HCT116 (cell line): ENCODE results near the gene COX7A2L. TPM values are rescaled to one million over a fixed set of nuclear protein-coding genes. Genes with fewer than 3 reads are reported as not detected.

Experiments used
- ATAC-seq: fragments of 200-7000 bp; cut with Tn5 transposase; 2 replicates; pipeline ENCODE4 v1.9.1; 2020; ENCODE audit warnings: mild to moderate bottlenecking, moderate library complexity
- BruUV-seq: library from RNA; stranded (reverse); fragments of 400-500 nt; replicated peaks from 2 replicates; lab custom pipeline; 2021; lab: Mats Ljungman, UMichigan
- CTCF ChIA-PET: fragments of 300-600 bp; sonication (Branson Sonifier 250); formaldehyde crosslinking; loops from one replicate; lab custom pipeline; 2021; ENCODE audit warnings: antibody characterized with exemption; lab: Charles Lee
- POLR2A ChIA-PET: fragments of 300-600, 350-600 bp; sonication (Branson Sonifier 250); formaldehyde crosslinking; loops from one replicate; lab custom pipeline; 2021; ENCODE audit warnings: antibody characterized with exemption; lab: Charles Lee
- RAD21 ChIA-PET, 2 experiments: fragments of 300-600 bp; sonication (Branson Sonifier 250); formaldehyde crosslinking; loops; one replicate each; lab custom pipeline; 2023; ENCODE audit warnings: low total read pairs in 2 of 2; ENCODE audit not compliant: uncharacterized antibody in 2 of 2, unreplicated experiment in 2 of 2, low non-redundant PET in 1 of 2; lab: Charles Lee
- DNase-seq: peaks from one replicate; pipeline ENCODE4 v3.0.0-alpha.2; 2010; ENCODE audit warnings: low read depth, low spot score
- H2AFZ ChIP-seq: fragments of 200-600 bp; shearing (Covaris generic), sonication (generic); 2 replicates; pipeline ENCODE4 v1.6.1; 2017; ENCODE audit warnings: low read depth, mixed run types, mixed read lengths, antibody characterized with exemption, low read length; ENCODE audit not compliant: poor library complexity, severe bottlenecking
- H3K27ac ChIP-seq: 2 replicates; pipeline ENCODE4 v1.5.1; 2012; ENCODE audit warnings: low read depth, low read length
- H3K27me3 ChIP-seq: fragments of 200-600 bp; sonication (generic); 2 replicates; pipeline ENCODE4 v1.6.1; 2016; ENCODE audit warnings: mixed run types, low read length, mixed read lengths; ENCODE audit not compliant: insufficient read depth
- H3K36me3 ChIP-seq, 2 experiments: fragments of 200-500 bp in 1 of 2; fragments of 200-600 bp in 1 of 2; sonication (Bioruptor generic) in 1 of 2; sonication (generic) in 1 of 2; 2 replicates each; pipeline versions ENCODE4 v1.5.1 to v1.6.1; 2014 to 2016; ENCODE audit warnings: low read length in 2 of 2, inconsistent platforms in 1 of 2, mixed read lengths in 1 of 2, mixed run types in 1 of 2; ENCODE audit not compliant: insufficient read depth in 2 of 2, control insufficient read depth in 1 of 2
- H3K4me1 ChIP-seq, 2 experiments: fragments of 200-600 bp in 1 of 2; sonication (generic) in 1 of 2; 2 replicates each; pipeline versions ENCODE4 v1.5.1 to v1.6.1; 2012 to 2017; ENCODE audit warnings: low read length in 2 of 2, inconsistent platforms in 1 of 2, mild to moderate bottlenecking in 1 of 2, mixed read lengths in 1 of 2, mixed run types in 1 of 2, moderate library complexity in 1 of 2; ENCODE audit not compliant: insufficient read depth in 2 of 2, control insufficient read depth in 1 of 2
- H3K4me2 ChIP-seq: fragments of 200-600 bp; sonication (generic); 2 replicates; pipeline ENCODE4 v1.6.1; 2017; ENCODE audit warnings: mixed run types, low read length, mixed read lengths
- H3K4me3 ChIP-seq, 2 experiments: fragments of 200-600 bp in 1 of 2; sonication (generic) in 1 of 2; replicated peaks in 1 of 2; 2 replicates each; pipeline ENCODE4 v1.5.1; 2011 to 2016; ENCODE audit warnings: low read length in 2 of 2, control low read depth in 1 of 2, low read depth in 1 of 2, mild to moderate bottlenecking in 1 of 2, mixed read lengths in 1 of 2, mixed run types in 1 of 2
- H3K79me2 ChIP-seq: fragments of 200-600 bp; sonication (generic); 2 replicates; pipeline ENCODE4 v1.6.1; 2017; ENCODE audit warnings: mild to moderate bottlenecking, mixed run types, low read length, moderate library complexity, mixed read lengths; ENCODE audit not compliant: insufficient read depth
- H3K9ac ChIP-seq: fragments of 200-600 bp; sonication (generic); 2 replicates; pipeline ENCODE4 v1.6.1; 2016; ENCODE audit warnings: low read length, mixed read lengths
- H3K9me2 ChIP-seq: fragments of 200-600 bp; sonication (generic), shearing (Covaris generic); 2 replicates; pipeline ENCODE4 v1.6.1; 2017; ENCODE audit warnings: mixed run types, mild to moderate bottlenecking, moderate library complexity; ENCODE audit not compliant: insufficient read depth
- H3K9me3 ChIP-seq, 2 experiments: fragments of 200-500 bp in 1 of 2; fragments of 200-600 bp in 1 of 2; sonication (Bioruptor generic) in 1 of 2; sonication (generic) in 1 of 2; 2 replicates each; pipeline ENCODE4 v1.6.1; 2014 to 2017; ENCODE audit warnings: low read length in 2 of 2, mixed read lengths in 2 of 2, inconsistent platforms in 1 of 2, low read depth in 1 of 2, mild to moderate bottlenecking in 1 of 2, mixed run types in 1 of 2, moderate library complexity in 1 of 2; ENCODE audit not compliant: control insufficient read depth in 1 of 2, insufficient read depth in 1 of 2
- H4K20me1 ChIP-seq: fragments of 200-600 bp; sonication (generic), shearing (Covaris generic); 2 replicates; pipeline ENCODE4 v1.6.1; 2017; ENCODE audit warnings: mixed run types, mild to moderate bottlenecking, moderate library complexity; ENCODE audit not compliant: insufficient read depth
- CEBPB ChIP-seq: IDR thresholded peaks from 2 replicates; pipeline ENCODE4 v1.6.1; 2012; ENCODE audit warnings: low read depth
- ELF1 ChIP-seq: IDR thresholded peaks from 2 replicates; pipeline ENCODE4 v1.6.1; 2012; ENCODE audit warnings: low read depth, borderline replicate concordance
- EZH2 ChIP-seq: fragments of 200-600 bp; sonication (generic); IDR thresholded peaks from 2 replicates; pipeline ENCODE4 v1.6.1; 2017; ENCODE audit warnings: antibody characterized with exemption, mixed run types
- EZH2phosphoT487 ChIP-seq: fragments of 200-600 bp; IDR thresholded peaks from 2 replicates; pipeline ENCODE4 v1.6.1; 2018; ENCODE audit warnings: antibody characterized with exemption, borderline replicate concordance
- FOSL1 ChIP-seq: IDR thresholded peaks from 2 replicates; pipeline ENCODE4 v1.6.1; 2012; ENCODE audit warnings: low read depth
- JUND ChIP-seq: IDR thresholded peaks from 2 replicates; pipeline ENCODE4 v1.6.1; 2012
- POLR2A ChIP-seq: IDR thresholded peaks from 2 replicates; pipeline ENCODE4 v1.7.0; 2011; ENCODE audit warnings: borderline replicate concordance; ENCODE audit not compliant: insufficient read depth, insufficient read length; ENCODE audit errors: extremely low read depth
- POLR2AphosphoS5 ChIP-seq: IDR thresholded peaks from 2 replicates; pipeline ENCODE4 v1.6.1; 2011; ENCODE audit warnings: mild to moderate bottlenecking, low read depth, low read length, moderate library complexity
- RAD21 ChIP-seq: IDR thresholded peaks from 2 replicates; pipeline ENCODE4 v1.6.1; 2012; ENCODE audit warnings: low read depth, mild to moderate bottlenecking
- SIN3A ChIP-seq: IDR thresholded peaks from 2 replicates; pipeline ENCODE4 v1.6.1; 2012; ENCODE audit warnings: low read depth
- SP1 ChIP-seq: IDR thresholded peaks from 2 replicates; pipeline ENCODE4 v1.6.1; 2012; ENCODE audit warnings: low read depth
- TCF7L2 ChIP-seq: IDR thresholded peaks from 2 replicates; pipeline ENCODE4 v1.7.0; 2011; ENCODE audit warnings: borderline replicate concordance, inconsistent platforms; ENCODE audit not compliant: insufficient read depth, insufficient read length; ENCODE audit errors: extremely low read depth
- YY1 ChIP-seq: IDR thresholded peaks from 2 replicates; pipeline ENCODE4 v1.6.1; 2011; ENCODE audit warnings: low read length, low read depth, moderate library complexity, mild to moderate bottlenecking; ENCODE audit not compliant: insufficient replicate concordance; ENCODE audit errors: extremely low read depth
- intact Hi-C: fragments of 100-400 bp; cut with micrococcal nuclease; formaldehyde crosslinking; loops from 2 replicates; pipeline ENCODE4 v1.10.0; 2022
- total RNA-seq: library from RNA; stranded (reverse); gene quantifications from one replicate; pipeline ENCODE4 v1.2.1, GENCODE V29; 2021; ENCODE audit not compliant: unreplicated experiment
- TF ChIP-seq, protein P1 (sequence below): IDR thresholded peaks from 2 replicates; pipeline ENCODE4 v1.6.1; 2012; ENCODE audit warnings: low read depth
- TF ChIP-seq, protein P2 (sequence below): IDR thresholded peaks from 2 replicates; pipeline ENCODE4 v1.6.1; 2011; ENCODE audit warnings: mild to moderate bottlenecking, low read length, moderate library complexity; ENCODE audit not compliant: insufficient replicate concordance; ENCODE audit errors: extremely low read depth

Gene COX7A2L
- total RNA-seq, 1 experiment from 2014 or later, result 104 TPM

DNA sequence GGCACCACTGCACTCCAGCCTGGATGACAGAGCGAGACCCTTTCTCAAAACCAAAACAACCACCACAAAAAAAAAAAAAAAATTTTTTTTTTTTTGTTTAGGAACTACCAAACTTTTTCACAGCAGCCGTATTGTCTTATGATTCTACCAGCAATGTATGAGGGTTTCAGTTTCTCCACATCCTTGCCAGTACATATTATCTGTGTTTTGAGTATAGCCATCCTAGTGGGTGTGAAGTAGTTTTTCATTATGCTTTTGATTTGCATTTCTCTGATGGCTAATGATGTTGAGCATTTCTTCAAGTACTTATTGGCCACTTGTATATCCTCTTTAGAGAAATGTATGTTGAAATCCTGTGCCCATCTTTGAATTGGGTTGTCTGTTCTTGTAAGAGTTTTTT is 51.7 kb downstream of the COX7A2L start (continued):
- no peak for TF ChIP-seq SIN3A
- no peak for TF ChIP-seq SP1
- no peak for TF ChIP-seq CEBPB
- TF ChIP-seq TCF7L2, result no peak
- no peak for TF ChIP-seq FOSL1
- TF ChIP-seq POLR2A, result no peak
- TF ChIP-seq, protein P1, sequence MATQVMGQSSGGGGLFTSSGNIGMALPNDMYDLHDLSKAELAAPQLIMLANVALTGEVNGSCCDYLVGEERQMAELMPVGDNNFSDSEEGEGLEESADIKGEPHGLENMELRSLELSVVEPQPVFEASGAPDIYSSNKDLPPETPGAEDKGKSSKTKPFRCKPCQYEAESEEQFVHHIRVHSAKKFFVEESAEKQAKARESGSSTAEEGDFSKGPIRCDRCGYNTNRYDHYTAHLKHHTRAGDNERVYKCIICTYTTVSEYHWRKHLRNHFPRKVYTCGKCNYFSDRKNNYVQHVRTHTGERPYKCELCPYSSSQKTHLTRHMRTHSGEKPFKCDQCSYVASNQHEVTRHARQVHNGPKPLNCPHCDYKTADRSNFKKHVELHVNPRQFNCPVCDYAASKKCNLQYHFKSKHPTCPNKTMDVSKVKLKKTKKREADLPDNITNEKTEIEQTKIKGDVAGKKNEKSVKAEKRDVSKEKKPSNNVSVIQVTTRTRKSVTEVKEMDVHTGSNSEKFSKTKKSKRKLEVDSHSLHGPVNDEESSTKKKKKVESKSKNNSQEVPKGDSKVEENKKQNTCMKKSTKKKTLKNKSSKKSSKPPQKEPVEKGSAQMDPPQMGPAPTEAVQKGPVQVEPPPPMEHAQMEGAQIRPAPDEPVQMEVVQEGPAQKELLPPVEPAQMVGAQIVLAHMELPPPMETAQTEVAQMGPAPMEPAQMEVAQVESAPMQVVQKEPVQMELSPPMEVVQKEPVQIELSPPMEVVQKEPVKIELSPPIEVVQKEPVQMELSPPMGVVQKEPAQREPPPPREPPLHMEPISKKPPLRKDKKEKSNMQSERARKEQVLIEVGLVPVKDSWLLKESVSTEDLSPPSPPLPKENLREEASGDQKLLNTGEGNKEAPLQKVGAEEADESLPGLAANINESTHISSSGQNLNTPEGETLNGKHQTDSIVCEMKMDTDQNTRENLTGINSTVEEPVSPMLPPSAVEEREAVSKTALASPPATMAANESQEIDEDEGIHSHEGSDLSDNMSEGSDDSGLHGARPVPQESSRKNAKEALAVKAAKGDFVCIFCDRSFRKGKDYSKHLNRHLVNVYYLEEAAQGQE, result no peak

DNA sequence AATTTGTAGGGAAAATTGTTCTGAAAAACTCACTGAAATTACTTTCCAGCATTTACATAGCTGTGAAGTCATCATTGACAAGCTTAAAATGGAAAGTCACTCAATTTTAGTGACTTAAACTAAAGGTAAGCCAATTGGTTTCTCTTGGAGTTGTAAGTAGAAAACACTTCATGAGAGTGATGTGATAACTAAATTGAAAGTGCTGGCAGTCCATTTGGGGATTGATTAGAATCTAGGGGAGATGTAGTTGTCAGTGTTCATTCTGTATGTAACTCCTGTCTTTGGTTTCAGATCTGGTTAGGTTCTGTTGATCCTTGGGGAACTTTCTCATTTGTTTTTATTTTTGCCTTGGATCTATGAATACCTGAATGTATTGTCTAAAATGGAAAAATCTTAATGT is 53.8 kb downstream of the COX7A2L start:
- Histone ChIP-seq H2AFZ (no peak overlapping the region), H3K9ac (no peak overlapping the region), H3K4me2 (no peak overlapping the region), H3K9me2 (no peaks in the 10 kb centered on the region)
- no peak for ATAC-seq
- TF ChIP-seq EZH2, result no peak
- no peak for TF ChIP-seq POLR2A
- TF ChIP-seq, protein P2, sequence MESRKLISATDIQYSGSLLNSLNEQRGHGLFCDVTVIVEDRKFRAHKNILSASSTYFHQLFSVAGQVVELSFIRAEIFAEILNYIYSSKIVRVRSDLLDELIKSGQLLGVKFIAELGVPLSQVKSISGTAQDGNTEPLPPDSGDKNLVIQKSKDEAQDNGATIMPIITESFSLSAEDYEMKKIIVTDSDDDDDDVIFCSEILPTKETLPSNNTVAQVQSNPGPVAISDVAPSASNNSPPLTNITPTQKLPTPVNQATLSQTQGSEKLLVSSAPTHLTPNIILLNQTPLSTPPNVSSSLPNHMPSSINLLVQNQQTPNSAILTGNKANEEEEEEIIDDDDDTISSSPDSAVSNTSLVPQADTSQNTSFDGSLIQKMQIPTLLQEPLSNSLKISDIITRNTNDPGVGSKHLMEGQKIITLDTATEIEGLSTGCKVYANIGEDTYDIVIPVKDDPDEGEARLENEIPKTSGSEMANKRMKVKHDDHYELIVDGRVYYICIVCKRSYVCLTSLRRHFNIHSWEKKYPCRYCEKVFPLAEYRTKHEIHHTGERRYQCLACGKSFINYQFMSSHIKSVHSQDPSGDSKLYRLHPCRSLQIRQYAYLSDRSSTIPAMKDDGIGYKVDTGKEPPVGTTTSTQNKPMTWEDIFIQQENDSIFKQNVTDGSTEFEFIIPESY, result no peak
- TF ChIP-seq EZH2phosphoT487, result no peak
- no peak for TF ChIP-seq JUND
- TF ChIP-seq SP1, result no peak
- no peak for TF ChIP-seq CEBPB
- no peak for TF ChIP-seq SIN3A
- TF ChIP-seq POLR2AphosphoS5, result no peak
- TF ChIP-seq FOSL1, result no peak
- no peak for TF ChIP-seq ELF1
- TF ChIP-seq TCF7L2, result no peak
- TF ChIP-seq RAD21, result no peak
- TF ChIP-seq YY1, result no peak
- TF ChIP-seq, all 23 proteins: peak for 0
- no TSS peak for BruUV-seq
- ChIA-PET CTCF (no interaction called here), POLR2A (no interaction called here), RAD21 (no interaction called here)
- Histone ChIP-seq H3K27me3 (no peaks in the 10 kb centered on the region), H3K27ac (no peak overlapping the region), H3K36me3 (peaks cover 8 to 9% of the 10 kb centered on the region in 2 experiments; a peak in 2 of 4 replicates), H4K20me1 (no peaks in the 10 kb centered on the region), H3K4me1 (peaks cover 0 to 3% of the 10 kb centered on the region in 2 experiments; a peak in 1 of 4 replicates), H3K79me2 (no peaks in the 10 kb centered on the region), H3K4me3 (no peak overlapping the region), H3K9me3 (no peaks in the 10 kb centered on the region)
- DNase-seq, result no peak
- intact Hi-C loops, result no loop called here
